Esophagus (tissue), 2 donors: ENCODE data around the gene STK26. TPM values are rescaled to one million over a fixed set of nuclear protein-coding genes. Genes with fewer than 3 reads are reported as not detected.
"Not testable (repeated sequence)": the region's sequence is repeated elsewhere in the genome, so short reads cannot be mapped to it uniquely, and the experiment has no call there.

Source experiments
- H3K27ac ChIP-seq, 2 donors: one replicate each; pipeline ENCODE4 v1.5.1; 2013; ENCODE audit warnings: low read depth in 2 of 2, mild to moderate bottlenecking in 2 of 2, inconsistent platforms in 1 of 2, low read length in 1 of 2, moderate library complexity in 1 of 2
- H3K27me3 ChIP-seq, 2 donors: one replicate each; pipeline ENCODE4 v1.6.1; 2013; ENCODE audit warnings: low read length in 2 of 2, control low read depth in 1 of 2, mild to moderate bottlenecking in 1 of 2; ENCODE audit not compliant: insufficient read depth in 2 of 2, control insufficient read depth in 1 of 2
- H3K36me3 ChIP-seq, 2 donors: one replicate each; pipeline ENCODE4 v1.6.1; 2013; ENCODE audit warnings: low read length in 1 of 2; ENCODE audit not compliant: control insufficient read depth in 2 of 2, insufficient read depth in 2 of 2
- H3K4me1 ChIP-seq, 2 donors: one replicate each; pipeline ENCODE4 v1.6.1; 2013; ENCODE audit warnings: low read length in 1 of 2; ENCODE audit not compliant: control insufficient read depth in 2 of 2, insufficient read depth in 2 of 2
- H3K4me3 ChIP-seq, 2 donors: one replicate each; pipeline ENCODE4 v1.5.1; 2013; ENCODE audit warnings: low read length in 2 of 2, mild to moderate bottlenecking in 2 of 2, low read depth in 1 of 2, moderate library complexity in 1 of 2
- H3K9me3 ChIP-seq, 2 donors: one replicate each; pipeline ENCODE4 v1.6.1; 2013; ENCODE audit warnings: mild to moderate bottlenecking in 2 of 2, low read depth in 1 of 2, low read length in 1 of 2, moderate library complexity in 1 of 2; ENCODE audit not compliant: control insufficient read depth in 2 of 2, insufficient read depth in 1 of 2
- WGBS, 2 donors: extraction: QIAGEN DNeasy Blood & Tissue Kit; methylation state at CpG; one replicate each; pipeline ENCODE4 v1.1.7; 2013; 5-methylcytosine and 5-hydroxymethylcytosine counted together
- polyA plus RNA-seq, 2 donors: library from polyadenylated mRNA; stranded (reverse); fragments of 200-250 nt; gene quantifications; one replicate each; pipeline ENCODE4 v1.2.3, GENCODE V29; 2013
- donor health status: healthy with polysubstance abuse.
- donor health status: Bipolar disorder and iron deficiency.

Gene STK26
- polyA plus RNA-seq, 2 donors = 6.9 to 9.1 TPM

DNA sequence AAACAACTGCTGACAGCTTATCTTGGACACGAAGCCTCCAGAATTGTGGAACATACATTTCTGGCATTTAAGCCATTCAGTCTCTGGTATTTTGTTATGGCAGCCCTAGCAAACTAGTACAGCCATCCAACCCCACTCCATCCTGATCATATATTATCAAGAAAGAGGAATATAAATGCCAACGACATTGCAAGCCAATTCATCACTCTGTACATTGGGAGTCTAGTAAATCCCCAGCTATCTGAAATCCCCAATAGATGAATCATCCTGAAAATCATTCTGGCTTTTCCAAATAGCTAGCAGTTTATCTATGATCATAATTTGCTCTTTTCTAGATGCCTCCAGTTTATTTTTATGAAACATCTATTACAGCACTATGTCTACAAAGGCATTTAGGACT is 63.6 kb downstream of the STK26 start:
- Histone ChIP-seq H3K9me3 (no peaks in the 10 kb centered on the region), H3K27me3 (no peaks in the 10 kb centered on the region), H3K4me3 (no peak overlapping the region), H3K36me3 (no peaks in the 10 kb centered on the region), H3K4me1 (no peaks in the 10 kb centered on the region), H3K27ac (no peak overlapping the region)
- WGBS, 2 donors = 28 to 50% methylated on average over 2 of the region's 2 CpGs

DNA sequence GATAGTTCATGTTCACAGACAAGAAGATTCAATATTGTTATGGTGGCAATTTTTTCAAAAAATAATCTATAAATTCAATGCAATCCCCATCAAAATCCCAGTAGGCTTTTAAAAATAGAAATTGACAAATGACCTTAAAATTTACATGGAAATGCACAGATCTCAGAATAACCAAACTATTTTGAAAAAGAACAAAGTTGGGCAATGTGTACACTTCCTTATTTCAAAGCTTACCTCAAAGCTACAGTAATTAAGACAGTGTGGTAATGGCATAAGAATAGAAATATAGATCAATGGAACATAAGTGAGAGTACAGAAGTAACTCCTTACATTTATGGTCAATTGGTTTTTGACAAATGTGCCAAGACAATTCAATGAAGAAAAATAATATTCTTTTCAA is 65.8 kb downstream of the STK26 start:
- H3K4me3 ChIP-seq = no peak overlapping the region
- no peaks in the 10 kb centered on the region for H3K9me3 ChIP-seq
- H3K27me3 ChIP-seq = peaks cover 0 to 3% of the 10 kb centered on the region in 2 donors
- H3K4me1 ChIP-seq = no peaks in the 10 kb centered on the region
- no peaks in the 10 kb centered on the region for H3K36me3 ChIP-seq
- no peak overlapping the region for H3K27ac ChIP-seq

DNA sequence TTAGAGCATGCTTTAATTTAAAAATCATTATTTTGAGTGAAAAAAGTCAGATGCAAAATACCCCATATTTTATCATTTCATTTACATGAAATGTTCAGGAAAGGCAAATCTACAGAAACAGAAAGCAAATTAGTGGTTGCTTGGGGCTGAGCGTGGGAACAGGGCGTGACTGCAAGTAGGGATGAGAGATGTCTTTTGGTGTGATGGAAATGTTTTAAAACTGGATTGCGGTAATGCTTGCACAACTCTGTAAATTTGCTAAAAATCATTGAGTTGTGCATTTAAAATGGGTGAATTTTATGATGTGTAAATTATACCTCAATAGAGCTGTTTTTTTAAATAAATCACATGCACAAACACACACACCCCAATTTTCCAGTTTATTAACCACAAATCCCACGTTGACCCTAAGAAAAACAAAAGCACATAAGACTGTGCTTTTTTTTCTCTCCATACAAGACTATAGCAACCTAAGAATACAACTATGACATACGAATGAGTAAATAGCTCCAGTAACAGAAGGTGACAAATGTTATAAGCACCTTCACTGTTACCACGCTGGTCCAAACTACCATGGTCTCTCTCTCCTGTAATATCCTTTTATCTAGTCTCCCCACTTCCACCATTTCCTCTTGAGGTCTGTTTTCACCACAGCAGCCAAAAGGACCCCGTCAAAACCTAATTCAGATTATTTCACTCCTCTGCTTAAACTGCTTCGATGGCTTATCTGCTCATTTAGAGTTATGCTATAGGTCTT is 67.5 kb downstream of the STK26 start:
- H3K27me3 ChIP-seq = peaks cover 0 to 3% of the 10 kb centered on the region in 2 donors
- H3K9me3 ChIP-seq = no peaks in the 10 kb centered on the region
- no peaks in the 10 kb centered on the region for H3K4me1 ChIP-seq
- no peak overlapping the region for H3K27ac ChIP-seq
- WGBS, 2 donors = 64 to 68% methylated on average over 8 of the region's 8 CpGs
- no peak overlapping the region for H3K4me3 ChIP-seq
- H3K36me3 ChIP-seq = no peaks in the 10 kb centered on the region

DNA sequence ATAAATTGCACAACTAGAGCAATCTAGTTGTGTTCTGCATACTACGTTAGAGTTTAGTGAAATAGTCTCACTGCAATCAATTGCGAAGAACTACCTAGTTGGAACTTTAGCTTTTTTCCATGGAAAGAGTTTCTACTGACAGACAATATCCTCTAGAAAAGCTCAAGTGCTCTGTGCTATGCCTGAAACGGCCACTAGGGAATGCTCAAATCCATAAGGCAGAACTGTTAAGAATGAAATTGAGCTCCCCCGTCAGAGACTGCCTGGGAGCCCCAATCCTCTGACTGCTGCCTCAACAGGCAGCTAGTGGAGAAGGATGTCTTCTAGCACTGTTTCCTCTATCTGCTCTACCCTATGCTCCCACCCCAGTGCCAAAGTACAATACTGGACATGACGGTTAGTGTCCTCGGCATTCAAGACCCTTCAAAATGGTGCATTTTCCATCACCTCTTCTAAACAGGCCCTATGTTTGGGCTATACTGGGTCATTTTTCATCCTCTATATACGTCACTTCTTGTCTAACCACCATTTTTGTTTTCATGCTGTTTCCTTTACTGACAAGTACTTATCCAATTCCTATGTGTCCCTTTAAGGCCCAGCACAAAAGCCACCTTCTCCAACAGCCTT is 69.5 kb downstream of the STK26 start:
- Histone ChIP-seq H3K27me3 (peaks cover 0 to 3% of the 10 kb centered on the region in 2 donors), H3K4me1 (no peaks in the 10 kb centered on the region), H3K27ac (no peak overlapping the region), H3K36me3 (no peaks in the 10 kb centered on the region), H3K9me3 (no peaks in the 10 kb centered on the region), H3K4me3 (no peak overlapping the region)
- 42 to 47% methylated on average over 7 of the region's 7 CpGs for WGBS, 2 donors

DNA sequence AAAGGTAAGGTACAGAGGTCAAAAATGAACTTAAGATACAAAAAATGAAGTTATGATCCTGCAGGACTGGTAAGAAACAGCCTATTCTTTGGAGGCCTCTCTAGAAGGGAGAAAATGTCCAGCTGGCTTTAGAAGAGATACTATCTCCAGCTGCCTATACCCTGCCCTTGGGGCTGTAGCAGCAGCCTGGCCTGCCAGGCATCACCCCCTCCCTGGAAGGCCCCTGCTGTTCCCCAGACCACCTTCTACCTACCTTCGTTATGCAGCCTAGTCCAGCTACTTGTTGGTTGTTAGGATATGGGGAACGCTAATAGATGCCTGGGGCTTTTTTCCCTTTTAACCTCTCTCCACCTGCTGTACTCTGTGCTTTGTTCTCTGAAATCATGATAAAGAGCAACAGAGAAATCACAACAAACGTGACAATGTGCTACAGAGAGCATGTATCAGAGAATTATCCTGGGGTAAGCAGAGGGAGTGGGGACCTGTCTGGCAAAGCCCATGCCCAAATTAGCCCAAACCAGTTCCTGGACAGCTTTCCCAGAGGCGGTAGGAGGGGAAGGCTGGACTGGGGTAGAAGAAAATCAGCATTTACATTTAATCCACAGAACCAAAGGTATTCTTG is 70.2 kb downstream of the STK26 start:
- Histone ChIP-seq H3K36me3 (no peaks in the 10 kb centered on the region), H3K4me3 (no peak overlapping the region), H3K27ac (no peak overlapping the region), H3K9me3 (no peaks in the 10 kb centered on the region), H3K4me1 (no peaks in the 10 kb centered on the region), H3K27me3 (peaks cover 0 to 3% of the 10 kb centered on the region in 2 donors)
- 37 to 47% methylated on average over 4 of the region's 4 CpGs for WGBS, 2 donors

DNA sequence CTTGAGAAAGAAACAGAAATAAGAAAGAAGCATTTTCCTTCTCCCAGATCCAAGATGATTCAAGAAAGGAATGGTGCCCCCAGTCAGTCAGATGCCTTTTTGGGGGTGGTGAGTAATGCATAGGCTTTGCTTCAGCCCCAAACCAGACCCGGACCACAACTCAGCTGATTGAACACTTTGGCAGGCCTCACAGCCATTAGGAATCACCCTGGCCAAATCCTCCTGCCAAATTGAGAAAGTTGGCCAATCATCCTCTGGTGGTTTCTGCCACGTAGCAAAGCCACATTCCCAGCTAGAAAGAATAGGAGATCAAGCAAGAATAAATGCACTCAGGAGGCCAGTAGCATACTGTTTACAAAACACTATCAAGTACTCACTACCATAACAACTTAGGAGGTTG is 71.1 kb downstream of the STK26 start:
- H3K4me1 ChIP-seq = no peaks in the 10 kb centered on the region
- peaks cover 0 to 3% of the 10 kb centered on the region in 2 donors for H3K27me3 ChIP-seq
- no peak overlapping the region for H3K4me3 ChIP-seq
- no peaks in the 10 kb centered on the region for H3K9me3 ChIP-seq
- H3K27ac ChIP-seq = no peak overlapping the region
- 47 to 52% methylated on average over 2 of the region's 2 CpGs for WGBS, 2 donors
- H3K36me3 ChIP-seq = no peaks in the 10 kb centered on the region

DNA sequence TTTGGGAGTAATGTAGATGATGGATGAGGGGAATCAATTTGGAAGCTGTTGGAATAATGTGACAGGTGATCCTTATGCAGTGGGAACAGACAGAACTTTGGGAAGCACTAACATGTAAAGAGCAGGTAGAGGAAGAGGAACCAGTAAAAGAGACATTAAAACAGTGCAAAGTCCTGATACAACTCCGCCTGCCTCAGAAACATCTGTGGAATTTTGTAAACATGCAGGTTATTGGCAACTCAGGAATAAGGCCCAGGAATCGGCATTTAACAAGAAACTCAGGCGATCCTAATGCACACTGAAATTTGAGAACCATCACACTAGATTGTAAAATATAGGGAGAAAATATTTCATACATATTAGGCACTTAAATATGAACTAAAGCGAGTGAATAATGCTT is 75.6 kb downstream of the STK26 start:
- not testable (repeated sequence) for H3K4me3 ChIP-seq, H3K36me3 ChIP-seq, H3K27me3 ChIP-seq, H3K4me1 ChIP-seq, H3K9me3 ChIP-seq, H3K27ac ChIP-seq
- WGBS, 2 donors = 62 to 75% methylated on average over 4 of the region's 4 CpGs

DNA sequence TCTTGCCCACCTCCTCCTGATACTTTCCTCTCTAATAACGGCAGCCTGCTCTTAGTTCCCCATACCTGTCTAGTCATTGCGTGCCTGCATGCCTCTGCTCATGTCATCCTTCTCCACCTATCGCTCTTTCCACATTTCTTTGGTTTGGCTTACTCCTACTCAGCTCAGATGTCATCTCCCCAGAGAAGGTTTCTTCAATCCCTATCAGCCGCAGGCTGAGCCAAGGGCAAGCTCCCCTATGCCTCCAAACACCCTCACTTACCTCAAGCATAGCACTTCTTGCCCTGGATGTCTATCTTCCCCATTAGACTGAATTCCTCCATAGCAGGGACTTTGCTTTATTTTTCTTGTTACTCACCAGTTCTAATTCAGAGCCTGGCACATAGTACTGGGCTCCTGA is 78.1 kb downstream of the STK26 start:
- H3K36me3 ChIP-seq = no peaks in the 10 kb centered on the region
- H3K4me1 ChIP-seq = no peaks in the 10 kb centered on the region
- H3K27me3 ChIP-seq = no peaks in the 10 kb centered on the region
- H3K4me3 ChIP-seq = no peak overlapping the region
- WGBS, 2 donors = 80 to 89% methylated on average over 4 of the region's 4 CpGs
- no peak overlapping the region for H3K27ac ChIP-seq
- H3K9me3 ChIP-seq = no peaks in the 10 kb centered on the region

DNA sequence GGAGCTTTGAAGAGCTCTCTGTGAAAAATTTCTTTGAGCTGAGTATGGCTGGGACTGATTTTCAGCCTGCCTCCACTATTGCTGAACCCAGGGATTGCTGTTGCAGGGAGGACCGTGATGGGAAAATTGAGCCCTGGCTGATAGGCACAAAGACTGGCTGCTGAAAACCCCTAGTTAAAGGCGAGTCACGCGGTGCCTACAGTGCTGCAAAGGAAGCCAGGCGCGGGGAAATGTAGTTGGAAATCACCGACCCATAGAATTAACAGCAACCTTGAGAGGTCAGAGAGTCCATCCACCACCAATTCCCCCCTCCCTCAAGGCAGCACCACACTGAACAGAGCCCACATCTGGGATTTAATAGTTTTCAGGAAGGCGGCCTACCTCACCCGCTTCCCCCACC is 78.7 kb downstream of the STK26 start:
- H3K36me3 ChIP-seq = no peaks in the 10 kb centered on the region
- H3K9me3 ChIP-seq = no peaks in the 10 kb centered on the region
- no peak overlapping the region for H3K27ac ChIP-seq
- no peaks in the 10 kb centered on the region for H3K4me1 ChIP-seq
- 79 to 85% methylated on average over 8 to 9 of the region's 9 CpGs for WGBS, 2 donors
- H3K27me3 ChIP-seq = no peaks in the 10 kb centered on the region
- no peak overlapping the region for H3K4me3 ChIP-seq

DNA sequence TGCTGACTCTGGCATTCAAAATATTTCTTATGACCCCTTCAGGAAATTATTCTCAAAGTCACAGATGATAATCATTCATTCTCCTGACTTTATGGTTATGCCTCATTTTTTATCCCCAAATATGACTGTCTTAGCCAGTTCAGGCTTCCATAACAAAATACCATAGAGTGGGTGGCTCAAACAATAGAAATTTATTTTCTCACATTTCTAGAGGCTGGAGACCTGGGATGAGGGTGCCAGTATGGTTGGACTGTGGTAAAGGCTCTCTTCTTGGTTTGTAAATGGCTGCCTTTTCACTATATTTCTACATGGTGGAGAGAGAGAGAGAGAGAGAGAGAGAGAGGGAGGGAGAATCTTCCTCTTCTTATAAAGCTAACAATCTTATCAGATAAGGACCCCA is 84.2 kb downstream of the STK26 start:
- no peaks in the 10 kb centered on the region for H3K9me3 ChIP-seq
- no peaks in the 10 kb centered on the region for H3K36me3 ChIP-seq
- H3K27ac ChIP-seq = no peak overlapping the region
- peaks cover 0 to 4% of the 10 kb centered on the region in 2 donors for H3K27me3 ChIP-seq
- H3K4me3 ChIP-seq = no peak overlapping the region
- no peaks in the 10 kb centered on the region for H3K4me1 ChIP-seq
